ENCODE results near the gene VAC14. TPM values are rescaled to one million over a fixed set of nuclear protein-coding genes. Genes with fewer than 3 reads are reported as not detected.

VAC14 gene
- total RNA-seq, result 36.2 and 43.0 TPM in 2 replicates

DNA sequence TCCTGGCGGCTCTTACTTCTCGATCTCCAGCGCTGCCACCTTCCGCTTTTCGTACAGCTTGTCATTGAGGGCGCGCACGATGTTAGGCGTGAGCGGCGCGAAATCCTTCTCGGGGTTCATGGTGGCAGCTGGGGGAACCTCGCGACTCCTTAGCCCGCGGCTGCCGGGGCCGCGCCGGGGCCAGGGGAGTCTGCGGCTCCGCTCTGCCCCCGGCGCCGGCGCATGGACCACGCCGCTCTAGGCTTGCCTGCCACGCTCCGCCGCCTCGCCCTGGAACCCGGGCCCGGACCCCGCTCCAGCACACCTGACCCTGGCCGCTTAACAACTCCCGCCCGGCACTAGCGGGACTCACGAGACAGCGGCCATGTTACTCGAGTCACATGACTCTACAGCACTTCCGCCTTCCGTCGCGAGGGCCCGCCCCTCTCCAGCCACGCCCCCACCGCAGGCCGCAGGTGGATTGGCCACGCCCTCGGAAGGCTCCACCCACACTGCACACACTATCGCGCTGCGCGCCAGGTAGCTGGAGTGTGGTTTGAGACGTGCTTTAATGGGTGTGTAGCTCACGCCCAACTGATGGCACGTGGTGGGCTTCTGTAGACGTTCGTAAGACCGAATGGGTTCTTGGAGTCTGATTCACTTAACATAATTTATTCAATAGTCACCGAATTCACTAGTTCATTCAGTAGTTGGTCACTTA, at the start of gene VAC14:
TSS of gene VAC14 (minus strand) at position 378 of the 700 bp plus-strand sequence. CDS start at position 120, 258 bp downstream.

DNA sequence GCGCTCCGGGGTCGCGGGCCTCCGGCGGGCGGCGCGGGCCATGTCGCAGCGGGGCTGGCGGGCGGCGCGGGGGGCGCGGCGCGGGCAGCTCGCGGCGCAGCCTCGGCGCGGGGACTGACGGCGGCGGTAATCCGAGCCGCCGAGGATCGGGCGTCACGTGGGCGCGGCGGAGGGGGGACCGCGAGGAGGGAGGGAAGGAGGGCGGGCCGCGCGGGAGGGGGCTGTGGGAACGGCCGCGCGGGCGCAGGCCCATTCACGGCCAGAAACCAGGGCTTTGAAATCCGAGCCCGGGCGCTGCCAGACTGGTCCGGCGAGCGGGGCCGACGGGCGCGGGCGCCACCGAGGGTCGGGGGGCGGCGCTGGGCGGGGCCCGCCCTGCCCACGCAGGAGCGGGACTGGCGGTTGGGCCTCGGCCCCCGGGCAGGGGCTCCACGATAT, 115.0 kb downstream of the VAC14 start, which contains the start of gene MTSS2:
TSS of gene MTSS2 (minus strand) at position 116 of the 438 bp plus-strand sequence. CDS start 262 bp downstream, outside the sequence.

DNA sequence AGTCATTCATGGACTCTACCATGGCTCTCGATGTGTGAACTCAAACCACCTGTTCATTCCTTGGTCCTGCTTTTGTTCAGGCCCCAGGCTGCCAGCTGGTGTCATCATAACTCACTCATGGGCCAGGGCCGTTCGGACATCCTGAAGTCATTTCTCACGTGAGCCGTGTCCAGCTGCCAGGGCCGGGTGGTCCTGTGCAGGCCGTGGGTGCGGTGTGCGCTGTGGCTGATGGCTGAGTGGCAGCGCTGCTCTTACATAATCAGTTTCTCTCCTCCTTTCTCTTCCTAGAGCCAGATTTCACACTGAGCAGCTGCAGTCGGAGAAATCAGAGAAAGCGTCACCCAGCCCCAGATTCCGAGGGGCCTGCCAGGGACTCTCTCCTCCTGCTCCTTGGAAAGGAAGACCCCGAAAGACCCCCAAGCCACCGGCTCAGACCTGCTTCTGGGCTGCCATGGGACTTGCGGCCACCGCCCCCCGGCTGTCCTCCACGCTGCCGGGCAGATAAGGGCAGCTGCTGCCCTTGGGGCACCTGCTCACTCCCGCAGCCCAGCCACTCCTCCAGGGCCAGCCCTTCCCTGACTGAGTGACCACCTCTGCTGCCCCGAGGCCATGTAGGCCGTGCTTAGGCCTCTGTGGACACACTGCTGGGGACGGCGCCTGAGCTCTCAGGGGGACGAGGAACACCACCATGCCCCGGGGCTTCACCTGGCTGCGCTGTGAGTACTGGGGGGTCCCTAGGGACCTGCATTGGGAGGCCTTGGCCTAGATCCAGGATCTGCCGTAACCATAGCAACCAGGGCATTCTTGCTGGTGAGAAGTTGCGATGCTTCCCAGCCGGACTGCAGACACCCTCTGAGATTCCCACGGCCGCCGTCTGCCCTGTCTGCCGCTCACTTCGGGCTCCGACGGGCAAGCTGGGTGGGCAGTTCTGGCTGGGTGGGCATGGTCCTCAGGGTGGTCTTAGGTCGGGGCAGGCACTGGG, 154.4 kb downstream of the VAC14 start, which contains the start of gene IL34:
TSS of gene IL34 (plus strand) at position 300 of the 982 bp plus-strand sequence. CDS start at position 689, 389 bp downstream.

Other genes starting within 250 kb of the VAC14 start
- gene IL34, start 154.6 kb downstream of the VAC14 start, total RNA-seq, result 0.89 and 2.3 TPM in 2 replicates
- gene MTSS2, start 115.1 kb downstream of the VAC14 start, total RNA-seq, result 44.4 and 58.8 TPM in 2 replicates

Measured in myometrial cell (primary cell).